Muscle layer of colon (tissue), 2 donors: ENCODE data around the gene BCL7C.

ENCODE experiments used
- H3K27ac ChIP-seq: one replicate; pipeline ENCODE4 v1.7.0; 2013; ENCODE audit warnings: low read depth, mild to moderate bottlenecking, low read length, moderate library complexity
- H3K27me3 ChIP-seq, 2 donors: one replicate each; pipeline ENCODE4 v1.7.0; 2013; ENCODE audit warnings: low read length in 2 of 2, mild to moderate bottlenecking in 2 of 2; ENCODE audit not compliant: insufficient read depth in 2 of 2, control insufficient read depth in 1 of 2
- H3K36me3 ChIP-seq: one replicate; pipeline ENCODE4 v1.7.0; 2013; ENCODE audit warnings: mild to moderate bottlenecking, low read length; ENCODE audit not compliant: insufficient read depth
- H3K4me1 ChIP-seq: one replicate; pipeline ENCODE4 v1.7.0; 2013; ENCODE audit warnings: mild to moderate bottlenecking, low read length; ENCODE audit not compliant: insufficient read depth
- H3K4me3 ChIP-seq, 2 donors: one replicate each; pipeline ENCODE4 v1.7.0; 2013; ENCODE audit warnings: low read length in 2 of 2, low read depth in 1 of 2, mild to moderate bottlenecking in 1 of 2, moderate library complexity in 1 of 2
- H3K9ac ChIP-seq: one replicate; pipeline ENCODE4 v1.7.0; 2013; ENCODE audit warnings: low read length
- H3K9me3 ChIP-seq: one replicate; pipeline ENCODE4 v1.7.0; 2013; ENCODE audit warnings: mild to moderate bottlenecking, low read length
- donor health status: abdominal sarcoma.
- donor health status: Adenocarcinoma of cecum.

BCL7C gene

DNA sequence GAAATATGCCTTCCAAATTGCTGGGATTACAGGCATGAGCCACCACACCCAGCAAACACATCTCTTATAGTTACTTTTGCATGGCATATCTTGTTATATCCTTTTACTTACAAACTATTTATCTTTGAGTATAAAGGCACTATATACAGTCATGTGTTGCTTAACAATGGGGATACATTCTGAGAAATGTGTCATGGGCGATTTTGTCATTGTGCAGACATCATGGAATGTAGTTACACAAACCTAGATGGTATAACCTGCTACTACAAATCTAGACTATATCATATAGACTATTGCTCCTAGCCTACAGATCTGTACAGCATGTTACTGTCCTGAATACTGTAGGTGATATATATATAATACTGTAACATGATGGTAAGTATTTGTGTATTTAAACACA, 43.6 kb downstream of the BCL7C start:
- Histone ChIP-seq H3K9me3 (no peaks in the 10 kb centered on the region), H3K4me1 (peaks cover 3% of the 10 kb centered on the region), H3K4me3 (no peak overlapping the region), H3K9ac (no peak overlapping the region), H3K27ac (no peak overlapping the region), H3K36me3 (peaks cover 7% of the 10 kb centered on the region), H3K27me3 (no peaks in the 10 kb centered on the region)

- H3K27ac ChIP-seq = no peak overlapping the region
These were observed 47.1 kb downstream of the BCL7C start for GRCh38 chr16:30846649-30847402.

DNA sequence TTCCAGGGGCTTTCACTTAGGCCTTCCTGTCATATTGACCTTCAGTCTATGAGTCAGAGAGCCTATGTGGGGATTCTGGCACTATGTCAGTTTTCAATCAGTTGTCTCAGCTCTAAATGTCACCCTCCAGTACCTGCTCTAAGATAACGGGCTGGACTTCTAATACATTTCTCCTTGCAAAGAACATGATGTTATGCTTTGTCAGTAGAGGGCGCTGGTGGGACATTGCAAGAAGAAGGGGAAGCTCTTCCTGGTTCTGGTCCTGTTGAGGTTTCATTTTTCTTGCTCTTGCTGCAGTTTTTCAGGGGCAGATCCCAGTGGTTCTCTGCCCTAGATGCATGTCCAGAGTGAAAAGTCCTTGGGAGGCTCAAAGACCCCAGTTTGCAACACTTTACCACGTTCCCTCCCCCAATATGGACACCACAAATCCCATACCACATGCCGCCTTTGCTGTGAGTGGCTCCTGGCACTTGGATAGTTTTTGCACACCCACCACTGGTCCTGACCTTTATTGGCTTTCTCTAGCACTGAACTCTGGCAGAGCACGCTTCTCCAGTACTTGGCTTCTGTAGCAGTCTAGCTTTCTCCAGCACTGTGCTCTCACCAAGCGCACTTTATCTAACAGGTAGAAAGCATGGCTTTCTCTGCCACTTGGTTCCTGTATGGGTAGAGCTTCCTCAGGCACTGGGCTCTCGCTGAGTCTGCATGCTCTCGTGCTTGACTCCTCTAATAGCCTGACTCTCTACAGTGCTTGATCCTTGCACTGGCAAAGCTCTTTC, 49.0 kb downstream of the BCL7C start:
- peak overlapping the region; percentile 13 for H3K27ac ChIP-seq
- no peaks in the 10 kb centered on the region for H3K27me3 ChIP-seq
- peaks cover 8% of the 10 kb centered on the region for H3K4me1 ChIP-seq
- no peaks in the 10 kb centered on the region for H3K9me3 ChIP-seq
- peak overlapping the region; percentile 46 for H3K9ac ChIP-seq
- no peaks in the 10 kb centered on the region for H3K36me3 ChIP-seq
- peak overlapping the region; percentile 34 to 47 for H3K4me3 ChIP-seq

More at GRCh38 chr16:30846649-30847402, 47.1 kb downstream of the BCL7C start:
- Histone ChIP-seq H3K4me3 (no peak overlapping the region), H3K9me3 (no peaks in the 10 kb centered on the region), H3K27me3 (no peaks in the 10 kb centered on the region), H3K4me1 (peaks cover 8% of the 10 kb centered on the region), H3K36me3 (no peaks in the 10 kb centered on the region), H3K9ac (no peak overlapping the region)

GRCh38 chr16:30844346-30844670, 49.6 kb downstream of the BCL7C start:
- Histone ChIP-seq H3K4me1 (peaks cover 8% of the 10 kb centered on the region), H3K27me3 (no peaks in the 10 kb centered on the region), H3K36me3 (no peaks in the 10 kb centered on the region), H3K27ac (no peak overlapping the region), H3K9me3 (no peaks in the 10 kb centered on the region), H3K4me3 (no peak overlapping the region), H3K9ac (no peak overlapping the region)

DNA sequence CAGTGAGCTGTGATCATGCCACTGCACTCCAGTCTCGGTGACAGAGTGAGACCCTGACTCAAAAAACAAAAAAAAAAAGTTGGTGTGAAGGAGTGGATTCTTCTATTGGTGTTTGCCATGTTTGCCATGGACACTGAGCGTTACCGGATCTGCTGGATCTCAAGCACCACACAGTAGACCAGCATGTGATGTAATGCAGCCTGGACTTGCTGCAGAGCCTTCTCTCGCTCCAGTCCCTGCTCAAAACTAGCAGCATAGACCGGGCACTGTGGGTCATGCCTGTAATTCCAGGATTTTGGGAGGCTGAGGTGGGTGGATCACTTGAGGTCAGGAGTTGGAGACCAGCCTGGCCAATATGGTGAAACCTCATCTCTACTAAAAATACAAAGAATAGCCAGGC, 50.4 kb downstream of the BCL7C start:
- Histone ChIP-seq H3K9ac (no peak overlapping the region), H3K27me3 (no peaks in the 10 kb centered on the region), H3K4me3 (no peak overlapping the region), H3K9me3 (no peaks in the 10 kb centered on the region), H3K36me3 (no peaks in the 10 kb centered on the region), H3K4me1 (peaks cover 8% of the 10 kb centered on the region), H3K27ac (no peak overlapping the region)

GRCh38 chr16:30842971-30843370, 50.9 kb downstream of the BCL7C start:
- H3K9ac ChIP-seq = no peak overlapping the region
- H3K27me3 ChIP-seq = no peaks in the 10 kb centered on the region
- no peaks in the 10 kb centered on the region for H3K36me3 ChIP-seq
- H3K4me1 ChIP-seq = peaks cover 8% of the 10 kb centered on the region
- no peak overlapping the region for H3K4me3 ChIP-seq
- no peaks in the 10 kb centered on the region for H3K9me3 ChIP-seq
- no peak overlapping the region for H3K27ac ChIP-seq

- H3K4me3 ChIP-seq = no peak overlapping the region
- H3K9me3 ChIP-seq = no peaks in the 10 kb centered on the region
- H3K9ac ChIP-seq = no peak overlapping the region
- H3K4me1 ChIP-seq = peaks cover 8% of the 10 kb centered on the region
- no peaks in the 10 kb centered on the region for H3K36me3 ChIP-seq
- no peak overlapping the region for H3K27ac ChIP-seq
- no peaks in the 10 kb centered on the region for H3K27me3 ChIP-seq
These were observed 52.5 kb downstream of the BCL7C start for GRCh38 chr16:30841332-30841731.

DNA sequence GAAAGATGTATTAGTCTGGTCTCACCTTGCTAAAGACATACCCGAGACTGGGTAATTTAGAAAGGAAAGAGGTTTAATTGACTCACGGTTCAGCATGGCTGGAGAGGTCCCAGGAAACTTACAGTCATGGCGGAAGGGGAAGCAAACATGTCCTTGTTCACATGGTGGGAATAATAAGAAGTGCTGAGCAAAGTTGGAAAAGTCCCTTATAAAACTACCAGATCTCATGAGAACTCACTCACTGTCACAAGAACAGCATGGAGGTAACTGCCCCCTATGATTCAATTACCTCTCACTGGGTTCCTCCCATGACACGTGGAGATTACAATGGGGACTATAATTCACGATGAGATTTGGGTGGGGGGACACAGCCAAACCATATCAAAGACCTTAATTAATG, 53.3 kb downstream of the BCL7C start:
- H3K4me1 ChIP-seq = peaks cover 8% of the 10 kb centered on the region
- H3K27me3 ChIP-seq = no peaks in the 10 kb centered on the region
- H3K27ac ChIP-seq = no peak overlapping the region
- H3K9me3 ChIP-seq = no peaks in the 10 kb centered on the region
- H3K36me3 ChIP-seq = no peaks in the 10 kb centered on the region
- no peak overlapping the region for H3K4me3 ChIP-seq
- H3K9ac ChIP-seq = no peak overlapping the region

DNA sequence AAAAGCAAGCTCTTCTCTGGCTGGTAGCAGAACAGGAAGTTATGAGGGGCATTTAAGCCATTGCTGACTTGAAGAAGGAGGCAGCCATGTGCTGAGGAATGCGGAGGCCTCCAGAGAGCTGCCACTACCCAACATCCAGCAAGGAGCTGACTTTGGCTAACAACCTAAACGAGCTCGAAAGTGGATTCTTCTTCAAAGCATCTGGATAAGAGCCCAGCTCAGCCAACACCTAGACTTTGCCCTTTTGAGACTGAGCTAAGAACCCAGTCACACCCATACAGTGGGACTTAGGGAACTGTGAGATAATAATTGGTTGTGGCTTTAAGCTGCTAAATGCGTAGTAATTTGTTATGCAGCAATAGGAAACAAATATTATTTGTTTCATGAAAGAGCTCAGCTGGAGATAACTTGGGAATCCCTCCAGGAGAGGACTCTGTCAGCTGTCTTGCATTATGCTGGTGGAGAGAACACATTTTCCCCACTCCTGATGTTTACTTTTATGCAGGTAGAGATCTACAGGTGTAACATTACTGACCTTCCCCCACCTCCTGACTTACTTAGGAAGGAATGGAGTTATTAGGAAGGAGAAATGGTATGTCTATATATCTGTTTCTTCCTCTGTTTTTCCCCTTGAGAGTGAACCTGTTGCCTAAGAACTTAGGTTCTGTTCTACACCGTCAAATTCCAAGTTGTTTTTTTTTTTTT, 54.2 kb downstream of the BCL7C start:
- H3K9ac ChIP-seq = no peak overlapping the region

GRCh38 chr16:30838876-30839471, 54.9 kb downstream of the BCL7C start:
- no peaks in the 10 kb centered on the region for H3K27me3 ChIP-seq
- no peaks in the 10 kb centered on the region for H3K4me1 ChIP-seq
- H3K36me3 ChIP-seq = no peaks in the 10 kb centered on the region
- H3K9me3 ChIP-seq = no peaks in the 10 kb centered on the region
- no peak overlapping the region for H3K9ac ChIP-seq
- H3K27ac ChIP-seq = no peak overlapping the region
- H3K4me3 ChIP-seq = no peak overlapping the region

More for the DNA sequence above, 54.2 kb downstream of the BCL7C start:
- no peaks in the 10 kb centered on the region for H3K9me3 ChIP-seq
- no peaks in the 10 kb centered on the region for H3K27me3 ChIP-seq
- no peaks in the 10 kb centered on the region for H3K36me3 ChIP-seq
- H3K4me3 ChIP-seq = no peak overlapping the region
- H3K4me1 ChIP-seq = no peaks in the 10 kb centered on the region
- no peak overlapping the region for H3K27ac ChIP-seq

DNA sequence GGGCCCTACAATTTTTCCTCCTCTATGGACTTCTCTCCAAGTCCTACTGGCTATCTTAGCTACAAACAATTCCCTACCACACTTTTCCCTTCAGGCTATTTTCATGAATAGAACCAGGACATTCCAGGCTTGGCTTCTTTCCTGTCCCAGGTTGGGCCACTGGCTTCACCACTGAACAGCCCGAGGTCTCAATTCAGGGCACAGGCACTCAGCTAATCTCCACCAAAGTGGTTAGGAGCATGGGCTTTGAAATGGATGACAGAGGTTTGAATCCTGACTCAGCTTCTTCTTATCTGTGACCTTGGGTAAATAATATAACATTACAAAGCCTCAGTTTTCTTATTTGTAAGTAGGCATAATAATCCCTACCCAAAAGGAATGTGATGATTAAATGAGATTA, 56.0 kb downstream of the BCL7C start:
- Histone ChIP-seq H3K9ac (no peak overlapping the region), H3K4me1 (no peaks in the 10 kb centered on the region), H3K36me3 (no peaks in the 10 kb centered on the region), H3K9me3 (no peaks in the 10 kb centered on the region), H3K4me3 (no peak overlapping the region), H3K27me3 (no peaks in the 10 kb centered on the region), H3K27ac (no peak overlapping the region)
